ENCODE data around the gene SNU13.

The SNU13 gene

DNA sequence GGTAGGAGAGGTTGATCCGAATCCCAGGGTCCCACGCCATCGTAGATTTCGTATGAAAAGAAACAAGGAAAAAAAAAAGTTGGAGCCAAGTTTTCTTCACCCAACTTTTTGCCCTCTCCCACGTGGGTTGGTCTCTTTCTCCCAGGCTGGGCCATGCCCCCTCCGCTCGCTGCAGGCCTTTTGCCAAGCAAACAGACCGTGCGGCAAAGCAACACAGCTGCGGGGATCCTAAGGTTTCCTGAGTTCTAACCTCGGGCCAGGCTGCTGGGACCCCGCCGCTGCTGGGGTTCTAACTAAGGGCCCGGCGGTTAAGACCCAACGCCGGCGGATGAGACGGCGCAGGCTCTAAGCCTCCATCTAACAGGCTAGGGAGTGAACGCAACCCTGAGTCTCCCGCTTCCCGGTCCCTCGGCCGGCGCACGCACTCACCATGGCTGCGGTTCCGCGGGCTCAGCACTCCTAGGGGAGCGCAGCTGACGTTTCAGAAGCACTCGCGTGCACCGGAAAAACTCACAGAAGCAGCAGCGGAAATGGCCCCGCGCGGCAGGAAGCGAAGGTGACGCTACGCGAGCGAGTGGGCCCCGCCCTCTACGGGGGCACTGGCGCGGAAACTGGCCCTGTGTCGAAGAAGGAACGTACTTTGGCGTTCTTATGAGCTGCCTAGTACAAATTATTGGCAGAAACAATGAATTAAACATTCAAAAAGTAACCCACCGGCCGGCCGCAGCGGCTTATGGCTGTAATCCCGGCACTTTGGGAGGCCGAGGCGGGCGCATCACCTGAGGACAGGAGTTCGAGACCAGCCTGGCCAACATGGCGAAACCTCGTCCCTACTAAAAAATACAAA lies at the start of gene SNU13 (continued):
- TF ChIP-seq ZBTB26 (tag by site-specific recombination; optimal IDR thresholded peaks at IDR 0.05) (peak; percentile 91), TRIM28 (IDR thresholded peaks at IDR 0.05; ENCODE audit: borderline replicate concordance, low read length) (peak; percentile 61; the same call in 1 of the 2 replicates), ZNF133 (tag by site-specific recombination; IDR thresholded peaks at IDR 0.05) (no peak), ZNF600 (tag by site-specific recombination; IDR thresholded peaks at IDR 0.05) (no peak), ZNF548 (tag by site-specific recombination; IDR thresholded peaks at IDR 0.05) (no peak), ZEB2 (tag by site-specific recombination; IDR thresholded peaks at IDR 0.05) (peak; percentile 97), ZBTB17 (tag by site-specific recombination; IDR thresholded peaks at IDR 0.05) (peak; percentile 84), ZNF138 (tag by site-specific recombination; IDR thresholded peaks at IDR 0.05; ENCODE audit: borderline replicate concordance) (no peak), ZXDB (tag by site-specific recombination; IDR thresholded peaks at IDR 0.05) (peak; percentile 79), ZNF585B (tag by site-specific recombination; IDR thresholded peaks at IDR 0.05) (no peak), ZNF24 (tag by site-specific recombination; IDR thresholded peaks at IDR 0.05) (peak; percentile 21; the same call in 1 of the 2 replicates), OSR2 (tag by site-specific recombination; IDR thresholded peaks at IDR 0.05) (peak; percentile 99), ZNF843 (tag by site-specific recombination; IDR thresholded peaks at IDR 0.05) (no peak), ZNF416 (tag by site-specific recombination; IDR thresholded peaks at IDR 0.05) (no peak), KLF9 (tag by site-specific recombination; IDR thresholded peaks at IDR 0.05; ENCODE audit: low read depth) (peak; percentile 85), ZNF768 (tag by site-specific recombination; IDR thresholded peaks at IDR 0.05) (no peak), ZNF837 (tag by site-specific recombination; IDR thresholded peaks at IDR 0.05) (no peak), YY1 (tag by site-specific recombination; IDR thresholded peaks at IDR 0.05) (peak; percentile 77), GLIS2 (tag by site-specific recombination; IDR thresholded peaks at IDR 0.05) (peak; percentile 46), ZFP69B (tag by site-specific recombination; IDR thresholded peaks at IDR 0.05) (peak; percentile 95; the same call in 1 of the 2 replicates), SP2 (tag by site-specific recombination; IDR thresholded peaks at IDR 0.05) (peak; percentile 78), GLIS1 (tag by site-specific recombination; IDR thresholded peaks at IDR 0.05) (peak; percentile 69), ZNF169 (tag by site-specific recombination; IDR thresholded peaks at IDR 0.05) (no peak), ZNF341 (tag by site-specific recombination; IDR thresholded peaks at IDR 0.05; ENCODE audit: low read depth) (peak; percentile 37; the same call in 1 of the 2 replicates), ZNF692 (tag by site-specific recombination; IDR thresholded peaks at IDR 0.05) (peak; percentile 97), EGR2 (tag by site-specific recombination; IDR thresholded peaks at IDR 0.05; ENCODE audit: low read depth) (peak; percentile 57), ZBTB7A (tag by site-specific recombination; IDR thresholded peaks at IDR 0.05; ENCODE audit: low read depth) (peak; percentile 57; the same call in 1 of the 2 replicates), ZNF639 (tag by site-specific recombination; IDR thresholded peaks at IDR 0.05) (peak; percentile 35; the same call in 1 of the 2 replicates)
- TF ChIP-seq, protein P1, sequence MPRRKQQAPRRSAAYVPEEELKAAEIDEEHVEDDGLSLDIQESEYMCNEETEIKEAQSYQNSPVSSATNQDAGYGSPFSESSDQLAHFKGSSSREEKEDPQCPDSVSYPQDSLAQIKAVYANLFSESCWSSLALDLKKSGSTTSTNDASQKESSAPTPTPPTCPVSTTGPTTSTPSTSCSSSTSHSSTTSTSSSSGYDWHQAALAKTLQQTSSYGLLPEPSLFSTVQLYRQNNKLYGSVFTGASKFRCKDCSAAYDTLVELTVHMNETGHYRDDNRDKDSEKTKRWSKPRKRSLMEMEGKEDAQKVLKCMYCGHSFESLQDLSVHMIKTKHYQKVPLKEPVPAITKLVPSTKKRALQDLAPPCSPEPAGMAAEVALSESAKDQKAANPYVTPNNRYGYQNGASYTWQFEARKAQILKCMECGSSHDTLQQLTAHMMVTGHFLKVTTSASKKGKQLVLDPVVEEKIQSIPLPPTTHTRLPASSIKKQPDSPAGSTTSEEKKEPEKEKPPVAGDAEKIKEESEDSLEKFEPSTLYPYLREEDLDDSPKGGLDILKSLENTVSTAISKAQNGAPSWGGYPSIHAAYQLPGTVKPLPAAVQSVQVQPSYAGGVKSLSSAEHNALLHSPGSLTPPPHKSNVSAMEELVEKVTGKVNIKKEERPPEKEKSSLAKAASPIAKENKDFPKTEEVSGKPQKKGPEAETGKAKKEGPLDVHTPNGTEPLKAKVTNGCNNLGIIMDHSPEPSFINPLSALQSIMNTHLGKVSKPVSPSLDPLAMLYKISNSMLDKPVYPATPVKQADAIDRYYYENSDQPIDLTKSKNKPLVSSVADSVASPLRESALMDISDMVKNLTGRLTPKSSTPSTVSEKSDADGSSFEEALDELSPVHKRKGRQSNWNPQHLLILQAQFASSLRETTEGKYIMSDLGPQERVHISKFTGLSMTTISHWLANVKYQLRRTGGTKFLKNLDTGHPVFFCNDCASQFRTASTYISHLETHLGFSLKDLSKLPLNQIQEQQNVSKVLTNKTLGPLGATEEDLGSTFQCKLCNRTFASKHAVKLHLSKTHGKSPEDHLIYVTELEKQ (tag by site-specific recombination; IDR thresholded peaks at IDR 0.05; ENCODE audit: borderline replicate concordance): no peak
- TF ChIP-seq, protein P2, sequence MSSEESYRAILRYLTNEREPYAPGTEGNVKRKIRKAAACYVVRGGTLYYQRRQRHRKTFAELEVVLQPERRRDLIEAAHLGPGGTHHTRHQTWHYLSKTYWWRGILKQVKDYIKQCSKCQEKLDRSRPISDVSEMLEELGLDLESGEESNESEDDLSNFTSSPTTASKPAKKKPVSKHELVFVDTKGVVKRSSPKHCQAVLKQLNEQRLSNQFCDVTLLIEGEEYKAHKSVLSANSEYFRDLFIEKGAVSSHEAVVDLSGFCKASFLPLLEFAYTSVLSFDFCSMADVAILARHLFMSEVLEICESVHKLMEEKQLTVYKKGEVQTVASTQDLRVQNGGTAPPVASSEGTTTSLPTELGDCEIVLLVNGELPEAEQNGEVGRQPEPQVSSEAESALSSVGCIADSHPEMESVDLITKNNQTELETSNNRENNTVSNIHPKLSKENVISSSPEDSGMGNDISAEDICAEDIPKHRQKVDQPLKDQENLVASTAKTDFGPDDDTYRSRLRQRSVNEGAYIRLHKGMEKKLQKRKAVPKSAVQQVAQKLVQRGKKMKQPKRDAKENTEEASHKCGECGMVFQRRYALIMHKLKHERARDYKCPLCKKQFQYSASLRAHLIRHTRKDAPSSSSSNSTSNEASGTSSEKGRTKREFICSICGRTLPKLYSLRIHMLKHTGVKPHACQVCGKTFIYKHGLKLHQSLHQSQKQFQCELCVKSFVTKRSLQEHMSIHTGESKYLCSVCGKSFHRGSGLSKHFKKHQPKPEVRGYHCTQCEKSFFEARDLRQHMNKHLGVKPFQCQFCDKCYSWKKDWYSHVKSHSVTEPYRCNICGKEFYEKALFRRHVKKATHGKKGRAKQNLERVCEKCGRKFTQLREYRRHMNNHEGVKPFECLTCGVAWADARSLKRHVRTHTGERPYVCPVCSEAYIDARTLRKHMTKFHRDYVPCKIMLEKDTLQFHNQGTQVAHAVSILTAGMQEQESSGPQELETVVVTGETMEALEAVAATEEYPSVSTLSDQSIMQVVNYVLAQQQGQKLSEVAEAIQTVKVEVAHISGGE (tag by site-specific recombination; conservative IDR thresholded peaks at IDR 0.05; ENCODE audit: low read depth): peak; percentile 94
